Ovary (tissue), 9 donors: ENCODE measurements around the gene AP4B1. TPM values are rescaled to one million over a fixed set of nuclear protein-coding genes. Genes with fewer than 3 reads are reported as not detected.

ENCODE experiments used
- DNase-seq, 5 donors: peaks; one replicate each; pipeline ENCODE4 v3.0.0-alpha.2; 2019 to 2020
- H3K27ac ChIP-seq, 2 donors: fragments of 200-600 bp; one replicate each; pipeline versions ENCODE4 v1.5.1 to v1.8.0; 2019 to 2022
- H3K27me3 ChIP-seq: fragments of 200-600 bp; one replicate; pipeline ENCODE4 v1.8.0; 2022
- H3K36me3 ChIP-seq: fragments of 200-600 bp; sonication (generic); one replicate; pipeline ENCODE4 v1.5.1; 2019
- H3K4me1 ChIP-seq: one replicate; pipeline ENCODE4 v1.8.1; 2013; ENCODE audit warnings: mild to moderate bottlenecking, moderate library complexity; ENCODE audit not compliant: insufficient read depth
- H3K4me3 ChIP-seq: fragments of 200-600 bp; sonication (generic); one replicate; pipeline ENCODE4 v1.5.1; 2017
- H3K9me3 ChIP-seq, 2 donors: fragments of 200-600 bp in 1 of 2; sonication (generic) in 1 of 2; one replicate each; pipeline versions ENCODE4 v1.5.1 to v1.8.1; 2013 to 2019; ENCODE audit warnings: mild to moderate bottlenecking in 1 of 2, moderate library complexity in 1 of 2
- EP300 ChIP-seq: sonication (generic); formaldehyde crosslinking; IDR thresholded peaks from one replicate; pipeline ENCODE4 v1.6.1; 2017; ENCODE audit warnings: antibody characterized with exemption
- POLR2A ChIP-seq: fragments of 450-650 bp; IDR thresholded peaks from one replicate; pipeline ENCODE4 v1.6.1; 2017; ENCODE audit warnings: antibody characterized with exemption, mild to moderate bottlenecking, moderate library complexity
- WGBS, 3 donors: extraction: QIAGEN DNeasy Blood & Tissue Kit in 1 of 3; methylation state at CpG; one replicate each; pipeline versions ENCODE4 v1.1.5 to v1.1.7; 2013 to 2017; 5-methylcytosine and 5-hydroxymethylcytosine counted together
- intact Hi-C, 4 donors: fragments of 100-400 bp; cut with DNase I; formaldehyde crosslinking; loops; one replicate each; pipeline versions ENCODE4 v1.11.0 to v1.15.1; 2022 to 2023
- polyA plus RNA-seq, 2 donors: library from polyadenylated mRNA; stranded (reverse); fragments of 200-250 nt in 1 of 2; fragments of 350-450 nt in 1 of 2; fragmentation: Illumina TruSeq in 1 of 2; extraction: RNeasy Lipid Tissue Mini Kit (QIAGEN cat#74804) in 1 of 2; gene quantifications; one replicate each; pipeline ENCODE4 v1.2.3, GENCODE V29; 2013 to 2014
- total RNA-seq, 7 donors: library from RNA; depleted of rRNA in 2 of 7; stranded (reverse); fragments of >200 nt in 2 of 7; fragmentation: NEBNext Ultra II Directional in 3 of 7; extraction: Animal tissue kit (Norgen Biotek cat#: 25700) in 3 of 7; gene quantifications; one replicate each; pipeline versions ENCODE4 v1.1.0 to v1.2.4, GENCODE V29; 2016 to 2023
- TF ChIP-seq, protein P1 (sequence below), 3 donors: fragments of 450-650 bp in 2 of 3; fragments of 200-600 bp in 1 of 3; IDR thresholded peaks; one replicate each; pipeline versions ENCODE4 v1.5.1 to v1.8.0; 2016 to 2022; ENCODE audit warnings: antibody characterized with exemption in 3 of 3, mild to moderate bottlenecking in 1 of 3
- donor health status: DM: no; HTN: no; CAD: no; lungs with moderate emphysema.
- donor health status: DM: no; HTN: no; CAD: no.
- donor health status: Bipolar disorder and iron deficiency.
- donor health status: DM: yes; HTN: yes; CAD: no.
- donor health status: DM: no; HTN: no; CAD: no.
- donor health status: DM: yes; HTN: yes; CAD: no.

The AP4B1 gene
- total and polyA plus RNA-seq, 9 donors = 14.4 to 23.7 (median 16.9) TPM

DNA sequence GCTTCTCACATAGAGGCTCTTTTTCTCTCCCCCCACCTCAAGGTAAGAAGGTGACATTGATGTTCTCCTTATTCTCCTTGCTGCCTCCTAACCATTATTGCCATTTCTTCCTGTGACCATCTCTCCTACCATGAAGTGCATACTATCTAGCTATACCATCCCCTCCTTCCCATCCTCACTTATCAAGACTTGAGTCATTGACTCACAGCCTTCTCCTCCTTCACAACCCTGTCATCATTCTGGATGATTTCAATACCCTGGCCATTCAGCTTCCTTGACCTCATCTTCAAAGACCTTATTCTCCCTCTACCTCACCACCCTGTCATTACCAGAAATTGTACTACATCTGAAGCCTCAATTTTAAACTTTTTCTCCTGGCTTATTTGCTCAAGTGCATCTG is 13.6 kb upstream of the AP4B1 start:
- TF ChIP-seq EP300 (no peak), POLR2A (no peak)
- TF ChIP-seq, protein P1, sequence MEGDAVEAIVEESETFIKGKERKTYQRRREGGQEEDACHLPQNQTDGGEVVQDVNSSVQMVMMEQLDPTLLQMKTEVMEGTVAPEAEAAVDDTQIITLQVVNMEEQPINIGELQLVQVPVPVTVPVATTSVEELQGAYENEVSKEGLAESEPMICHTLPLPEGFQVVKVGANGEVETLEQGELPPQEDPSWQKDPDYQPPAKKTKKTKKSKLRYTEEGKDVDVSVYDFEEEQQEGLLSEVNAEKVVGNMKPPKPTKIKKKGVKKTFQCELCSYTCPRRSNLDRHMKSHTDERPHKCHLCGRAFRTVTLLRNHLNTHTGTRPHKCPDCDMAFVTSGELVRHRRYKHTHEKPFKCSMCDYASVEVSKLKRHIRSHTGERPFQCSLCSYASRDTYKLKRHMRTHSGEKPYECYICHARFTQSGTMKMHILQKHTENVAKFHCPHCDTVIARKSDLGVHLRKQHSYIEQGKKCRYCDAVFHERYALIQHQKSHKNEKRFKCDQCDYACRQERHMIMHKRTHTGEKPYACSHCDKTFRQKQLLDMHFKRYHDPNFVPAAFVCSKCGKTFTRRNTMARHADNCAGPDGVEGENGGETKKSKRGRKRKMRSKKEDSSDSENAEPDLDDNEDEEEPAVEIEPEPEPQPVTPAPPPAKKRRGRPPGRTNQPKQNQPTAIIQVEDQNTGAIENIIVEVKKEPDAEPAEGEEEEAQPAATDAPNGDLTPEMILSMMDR (IDR thresholded peaks at IDR 0.05) = no peak
- Histone ChIP-seq H3K36me3 (no peaks in the 10 kb centered on the region), H3K27ac (no peak overlapping the region), H3K27me3 (no peaks in the 10 kb centered on the region), H3K4me3 (no peak overlapping the region), H3K4me1 (no peaks in the 10 kb centered on the region), H3K9me3 (no peaks in the 10 kb centered on the region)
- intact Hi-C loops = no loop called here
- DNase-seq = no peak

DNA sequence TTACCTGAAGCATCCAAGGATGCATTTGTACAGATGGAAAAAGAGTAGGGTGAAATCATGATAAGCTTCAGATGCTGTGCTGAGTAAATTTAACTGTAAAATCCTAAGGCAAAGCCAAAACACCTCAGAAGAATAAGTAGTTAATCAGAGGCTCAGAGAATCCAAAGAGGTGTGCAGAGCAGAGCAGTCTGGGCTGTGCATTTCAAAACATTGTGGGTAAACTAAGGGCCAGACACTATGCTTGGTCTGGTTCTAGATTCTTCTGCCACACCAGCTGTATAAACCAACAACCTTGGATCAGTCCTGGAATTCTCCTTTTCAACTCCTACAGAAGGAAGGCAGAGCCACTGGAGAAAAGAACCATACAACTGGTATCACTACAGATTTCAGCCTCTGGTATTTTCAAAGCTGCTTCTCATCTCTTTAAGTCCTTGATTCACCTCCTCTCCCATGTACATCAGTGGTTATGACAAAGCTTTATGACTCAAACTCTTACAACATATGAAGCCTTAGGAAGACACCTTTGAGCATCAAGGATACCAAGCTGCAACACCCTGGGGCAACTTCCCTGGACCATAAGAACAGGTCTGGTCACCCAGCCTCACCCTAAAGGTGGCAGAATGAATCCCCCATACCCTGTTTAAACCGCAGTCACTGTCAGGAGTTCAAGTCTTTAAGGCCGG is 12.9 kb upstream of the AP4B1 start:
- intact Hi-C loops = no loop called here
- Histone ChIP-seq H3K9me3 (no peaks in the 10 kb centered on the region), H3K4me1 (peaks cover 4% of the 10 kb centered on the region), H3K36me3 (no peaks in the 10 kb centered on the region), H3K4me3 (no peak overlapping the region), H3K27me3 (no peaks in the 10 kb centered on the region), H3K27ac (no peak overlapping the region)
- no peak for DNase-seq
- WGBS, 3 donors = 85 to 94% (median 94%) methylated on average over 2 of the region's 2 CpGs
- TF ChIP-seq, protein P1 (IDR thresholded peaks at IDR 0.05) = no peak
- TF ChIP-seq POLR2A (no peak), EP300 (no peak)

DNA sequence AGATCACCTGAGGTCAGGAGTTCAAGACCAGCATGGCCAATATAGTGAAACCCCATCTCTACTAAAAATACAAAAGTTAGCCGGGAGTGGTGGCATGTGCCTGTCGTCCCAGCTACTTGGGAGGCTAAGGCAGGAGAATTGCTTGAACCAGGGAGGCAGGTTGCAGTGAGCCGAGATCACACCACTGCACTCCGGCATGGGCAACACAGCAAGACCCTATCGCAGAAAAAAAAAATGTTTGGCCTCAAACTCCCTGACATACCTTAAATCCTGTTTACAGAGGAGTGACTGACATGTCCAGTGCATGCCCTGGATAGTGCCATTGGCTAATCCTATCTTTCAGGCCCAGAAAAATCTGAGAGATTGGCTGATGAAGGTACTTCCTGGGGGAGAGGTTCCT is 12.4 kb upstream of the AP4B1 start:
- no peak for TF ChIP-seq POLR2A
- TF ChIP-seq, protein P1 (IDR thresholded peaks at IDR 0.05) = no peak
- TF ChIP-seq EP300 = no peak
- no peak overlapping the region for H3K27ac ChIP-seq
- peaks cover 4% of the 10 kb centered on the region for H3K4me1 ChIP-seq
- intact Hi-C loops = no loop called here
- H3K4me3 ChIP-seq = no peak overlapping the region
- 94 to 97% (median 96%) methylated on average over 5 of the region's 5 CpGs for WGBS, 3 donors
- no peaks in the 10 kb centered on the region for H3K9me3 ChIP-seq
- no peak for DNase-seq
- no peaks in the 10 kb centered on the region for H3K27me3 ChIP-seq
- H3K36me3 ChIP-seq = no peaks in the 10 kb centered on the region

DNA sequence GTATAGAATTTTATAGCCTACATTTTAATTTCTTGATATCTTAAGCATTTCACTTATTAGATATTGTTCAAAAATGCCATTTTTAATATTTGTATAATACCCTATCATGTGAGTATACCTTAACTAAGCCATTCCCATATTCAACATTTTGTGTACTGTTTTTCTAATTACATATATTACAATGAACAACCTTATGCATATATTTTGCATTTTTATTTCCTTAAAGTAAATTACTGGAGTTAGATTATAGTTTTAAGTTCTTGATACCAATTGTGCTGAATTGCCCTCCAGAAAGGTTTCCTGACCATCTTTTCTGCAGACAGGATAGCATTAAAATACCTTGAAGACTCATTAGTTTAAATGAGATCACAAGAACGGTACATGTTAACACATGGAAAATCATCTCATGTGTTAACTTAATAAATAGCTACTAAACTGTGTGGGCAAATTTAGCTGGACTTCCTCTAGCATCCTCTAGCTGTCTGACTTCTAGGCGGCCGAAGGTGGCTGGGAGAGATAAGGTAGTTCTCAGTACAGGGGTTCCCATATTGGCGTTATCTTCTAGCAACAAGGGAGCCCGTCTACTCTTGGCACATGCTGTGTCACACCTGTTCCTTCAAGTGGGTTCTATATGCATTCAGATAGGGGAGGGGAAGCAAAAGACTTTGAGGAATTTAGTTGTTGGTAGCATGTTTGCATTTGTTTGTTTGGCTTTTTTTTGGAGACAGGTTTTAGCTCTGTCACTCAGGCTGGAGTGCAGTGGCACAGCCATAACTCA is 9.5 kb upstream of the AP4B1 start:
- 78 to 89% (median 88%) methylated on average over 5 of the region's 5 CpGs for WGBS, 3 donors
- Histone ChIP-seq H3K4me1 (peaks cover 4% of the 10 kb centered on the region), H3K27ac (no peak overlapping the region), H3K27me3 (no peaks in the 10 kb centered on the region), H3K4me3 (no peak overlapping the region), H3K36me3 (no peaks in the 10 kb centered on the region), H3K9me3 (no peaks in the 10 kb centered on the region)
- DNase-seq = no peak
- TF ChIP-seq EP300 (no peak), POLR2A (no peak)
- TF ChIP-seq, protein P1 (IDR thresholded peaks at IDR 0.05) = no peak
- intact Hi-C loops = no loop called here
